Stimulated activated CD4-positive, alpha-beta T cell treated with anti-CD3 and anti-CD28 coated beads, Interleukin-4, amount 100 ng/mL, for 1 hour (primary cell): Measurements from ENCODE around the gene UBN1.
"Not testable (repeated sequence)": the region's sequence is repeated elsewhere in the genome, so short reads cannot be mapped to it uniquely, and the experiment has no call there.

ENCODE experiments used
- DNase-seq: peaks from one replicate; pipeline ENCODE4 v3.0.0-alpha.2; 2020

UBN1 gene

DNA sequence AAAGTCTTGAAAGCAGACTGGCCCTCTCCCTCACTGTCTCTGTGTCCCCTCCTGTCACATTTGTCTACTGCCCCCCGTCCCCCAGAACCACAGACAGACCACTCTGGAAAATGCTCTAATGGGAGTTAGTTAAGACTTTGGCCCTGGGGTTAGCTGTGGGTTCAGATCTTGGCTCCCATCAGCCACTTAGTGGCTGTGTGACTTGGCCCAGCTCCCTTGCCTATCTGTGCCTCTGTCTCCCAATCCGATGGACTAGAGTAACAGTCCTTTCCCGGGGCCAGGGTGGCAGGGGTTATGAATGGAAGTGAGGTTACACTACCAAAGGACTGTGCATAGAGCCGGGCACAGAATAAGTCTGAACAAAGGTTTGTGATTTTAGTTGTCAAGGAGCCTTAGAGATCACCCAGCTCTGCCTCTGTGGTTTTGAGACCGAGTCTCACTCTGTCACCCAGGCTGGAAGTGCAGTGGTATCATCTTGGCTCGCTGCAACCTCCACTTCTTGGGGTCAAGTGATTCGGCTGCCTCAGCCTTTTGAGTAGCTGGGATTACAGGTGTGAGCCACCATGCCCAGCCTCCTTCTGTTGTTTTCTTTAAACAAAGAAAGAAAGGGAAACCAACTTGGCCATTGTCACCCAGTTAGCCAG is 66.0 kb downstream of the UBN1 start:
- DNase-seq: no peak

- DNase-seq: no peak
These were observed 66.7 kb downstream of the UBN1 start for GRCh38 chr16:4913774-4914525.

DNA sequence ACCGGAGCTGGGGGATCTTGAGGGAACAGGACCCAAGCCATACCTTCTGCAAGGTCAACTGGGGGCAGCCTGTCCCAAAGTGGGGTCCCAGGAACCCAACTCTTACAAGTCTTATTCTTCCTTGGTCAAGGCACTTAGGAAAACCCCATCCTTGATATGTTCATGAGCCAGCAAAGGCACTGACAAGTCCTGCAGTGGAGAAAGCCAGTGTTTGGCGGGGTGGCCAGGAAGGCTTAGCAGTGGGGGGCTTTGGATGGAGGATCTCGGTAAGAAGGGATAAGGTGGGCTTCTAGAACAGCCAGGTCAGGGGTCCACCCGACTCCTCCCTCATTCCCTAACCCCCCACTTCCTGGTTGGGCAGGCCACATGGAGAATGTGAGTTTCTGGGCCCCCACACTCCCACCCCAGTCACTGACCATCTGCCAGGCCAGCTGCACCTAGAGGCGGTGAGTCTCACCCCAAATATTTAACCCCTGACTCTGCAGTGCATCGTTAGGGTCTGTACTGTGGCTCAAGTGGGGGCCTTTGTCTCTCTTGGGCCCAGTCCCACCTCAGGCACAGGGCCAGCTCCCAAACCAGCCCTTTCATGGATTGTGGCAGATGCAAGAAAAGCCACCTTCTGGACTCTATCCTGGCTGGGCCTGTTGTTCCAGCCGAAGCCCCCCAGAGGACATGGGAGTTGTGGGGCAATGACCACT is 67.4 kb downstream of the UBN1 start:
- DNase-seq: no peak

GRCh38 chr16:4915226-4915761 is 68.0 kb downstream of the UBN1 start:
- no peak for DNase-seq

GRCh38 chr16:4917117-4917516 is 69.8 kb downstream of the UBN1 start:
- DNase-seq: no peak

DNA sequence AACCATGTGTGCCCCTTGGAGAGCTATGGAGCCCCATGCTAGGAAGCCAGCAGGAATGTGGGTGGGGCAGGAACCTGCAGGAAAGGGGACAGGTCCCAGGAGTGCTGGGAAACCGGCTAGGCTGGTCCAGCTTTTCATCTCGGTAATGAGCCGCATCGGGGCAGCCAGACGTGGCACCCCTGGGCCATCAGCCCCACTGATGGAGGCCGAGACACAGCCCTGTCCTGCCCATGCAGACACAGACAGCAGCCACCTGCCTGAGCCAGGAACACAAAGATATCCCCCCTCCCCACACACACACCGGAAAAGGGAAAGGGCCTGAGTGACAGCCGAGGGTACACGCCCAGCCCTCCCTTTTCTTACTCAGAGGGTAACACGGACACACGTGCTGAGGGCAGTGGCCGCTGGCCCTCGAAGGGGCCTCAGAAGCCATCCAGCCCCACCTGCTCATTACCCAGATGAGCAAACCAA is 71.5 kb downstream of the UBN1 start:
- DNase-seq: no peak

GRCh38 chr16:4920826-4921225 is 73.5 kb downstream of the UBN1 start:
- DNase-seq: no peak

DNA sequence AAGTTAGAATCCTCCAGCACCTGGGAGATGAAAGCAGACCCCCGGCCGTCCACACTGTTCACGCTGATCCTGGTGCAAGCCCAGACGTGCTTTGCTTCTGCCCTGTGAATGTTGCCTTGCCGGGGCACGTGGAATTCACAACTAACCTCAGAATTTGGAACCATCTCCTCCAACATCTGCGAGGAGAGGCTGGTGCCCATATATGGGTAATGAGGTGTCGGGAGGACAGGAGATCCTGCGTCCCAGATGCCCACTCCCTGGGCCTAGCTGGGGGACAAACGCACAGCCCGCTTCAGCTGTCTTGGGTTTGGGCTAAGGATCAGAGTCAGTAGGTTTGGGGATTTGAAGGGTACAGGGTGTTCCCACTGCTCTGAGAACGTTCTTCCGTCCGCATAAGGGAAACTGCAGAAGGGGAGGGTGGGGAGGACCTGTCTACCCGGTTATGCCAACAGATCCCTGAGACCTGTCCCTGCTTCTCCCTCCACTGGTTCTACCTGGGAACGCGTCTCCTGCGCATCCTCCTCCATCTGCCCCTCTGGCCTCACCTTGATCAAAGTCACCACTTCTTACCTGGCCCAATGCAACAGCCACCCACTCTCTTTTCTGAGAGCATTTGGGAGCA is 75.6 kb downstream of the UBN1 start:
- no peak for DNase-seq

DNA sequence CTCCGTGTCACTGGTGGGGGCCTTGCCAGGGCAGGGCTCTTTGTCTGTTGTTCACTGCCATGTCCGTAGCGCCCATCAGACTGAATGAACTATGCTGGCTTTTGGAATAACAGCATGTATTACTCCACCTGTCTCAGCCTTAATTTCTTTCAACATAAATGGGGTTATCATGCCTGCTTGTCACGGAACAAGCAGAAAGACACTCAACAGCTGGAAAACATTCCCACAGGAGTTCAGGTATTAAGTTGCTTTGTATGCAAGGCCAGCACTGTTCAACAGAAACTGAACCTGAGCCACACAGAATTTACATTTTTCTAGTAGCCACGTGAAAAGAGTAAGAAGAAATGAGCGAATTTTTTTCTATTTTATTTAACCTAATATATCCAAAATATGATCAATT is 76.6 kb downstream of the UBN1 start:
- no peak for DNase-seq

DNA sequence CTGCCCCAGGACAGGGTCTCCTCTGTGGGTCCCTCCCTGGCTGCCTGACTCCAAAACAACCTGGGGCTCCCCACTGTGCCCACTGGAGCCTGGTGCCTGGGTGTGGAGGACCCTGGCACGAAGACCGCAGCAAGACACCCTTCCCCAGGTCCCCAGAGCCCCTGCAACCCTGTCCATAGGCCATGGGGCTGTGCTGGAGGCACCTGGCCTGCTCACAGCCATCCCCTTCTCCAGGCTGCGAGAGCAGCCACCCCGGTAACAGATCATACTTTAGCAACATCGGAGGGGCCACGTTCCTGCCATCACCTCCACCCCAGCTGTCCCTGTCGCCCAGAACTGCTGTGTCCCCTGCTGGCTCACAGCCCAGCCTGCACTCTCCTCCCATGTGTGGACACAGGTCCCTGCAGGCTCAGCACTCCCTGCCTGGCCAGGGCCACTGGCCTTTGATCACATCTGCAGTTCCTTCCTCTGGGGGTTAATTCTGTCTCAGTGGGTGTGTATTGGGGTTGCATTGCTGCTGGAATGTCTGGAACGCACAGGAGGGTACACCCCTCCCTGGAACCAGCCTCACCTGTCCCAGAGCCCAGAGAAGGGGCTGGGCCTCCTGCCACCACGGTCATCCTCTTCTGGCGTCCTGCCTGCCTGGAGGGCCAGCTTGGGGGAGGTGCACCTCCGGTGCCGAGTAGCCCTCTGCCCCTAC is 77.5 kb downstream of the UBN1 start:
- DNase-seq: no peak

GRCh38 chr16:4925293-4925607 is 78.0 kb downstream of the UBN1 start:
- DNase-seq: no peak

GRCh38 chr16:4925791-4926190 is 78.5 kb downstream of the UBN1 start:
- no peak for DNase-seq

GRCh38 chr16:4926928-4927327 is 79.6 kb downstream of the UBN1 start:
- DNase-seq: no peak

GRCh38 chr16:4927661-4928060 is 80.4 kb downstream of the UBN1 start:
- no peak for DNase-seq

DNA sequence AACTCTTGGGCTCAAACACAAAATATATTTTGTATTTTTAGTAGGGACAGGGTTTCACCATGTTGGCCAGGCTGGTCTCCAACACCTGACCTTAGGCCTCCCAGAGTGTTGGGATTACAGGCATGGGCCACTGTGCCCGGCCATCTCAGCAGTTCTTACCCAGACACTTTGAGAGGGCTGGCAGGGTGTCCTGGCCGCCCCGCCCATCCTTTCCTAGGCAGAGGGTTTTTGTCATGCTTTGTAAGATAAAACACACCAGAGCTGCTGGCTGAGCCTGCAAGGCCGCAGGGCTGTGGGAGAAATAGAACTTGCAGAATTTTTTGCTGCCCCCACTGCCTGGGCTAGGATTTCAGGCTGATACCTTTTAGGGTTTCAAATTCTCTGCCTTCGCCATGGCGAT is 80.9 kb downstream of the UBN1 start:
- DNase-seq: no peak

- DNase-seq: not testable (repeated sequence)
These were observed 82.3 kb downstream of the UBN1 start for GRCh38 chr16:4929619-4930018.

DNA sequence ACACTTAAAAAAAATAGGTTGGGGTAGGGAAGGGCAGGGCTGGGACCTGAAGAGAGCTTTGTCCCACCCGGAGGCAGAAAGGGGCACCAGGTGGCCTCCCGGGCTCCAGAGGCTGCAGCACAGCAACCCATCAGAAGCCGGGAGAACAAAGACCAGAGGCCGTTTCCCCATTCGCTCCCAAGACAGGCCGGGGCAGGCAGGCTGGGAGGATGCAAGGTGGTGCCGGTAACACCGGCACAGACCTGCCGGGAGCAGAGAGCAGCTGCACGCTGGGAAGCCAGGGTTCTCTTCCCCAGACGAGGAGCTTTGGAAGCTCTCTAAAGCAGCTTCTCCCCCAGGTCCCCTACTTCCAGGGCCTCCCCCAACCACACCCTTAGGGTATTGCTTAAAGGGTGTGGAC is 84.1 kb downstream of the UBN1 start:
- DNase-seq: no peak
